Stimulated activated CD8-positive, alpha-beta memory T cell treated with anti-CD3 and anti-CD28 coated beads, Interleukin-4, amount 100 ng/mL, for 1 hour (primary cell): ENCODE measurements around the gene KRT7.
"Not testable (repeated sequence)": the region's sequence is repeated elsewhere in the genome, so short reads cannot be mapped to it uniquely, and the experiment has no call there.

Experiments used
- DNase-seq, 2 donors: peaks; one replicate each; pipeline ENCODE4 v3.0.0-alpha.2; 2020; ENCODE audit warnings: low read depth in 2 of 2, low spot score in 1 of 2

Gene KRT7

GRCh38 chr12:52229836-52230343 is 3.2 kb upstream of the KRT7 start:
- DNase-seq = no peak

GRCh38 chr12:52230364-52231281 is 2.4 kb upstream of the KRT7 start:
- no peak for DNase-seq

- no peak for DNase-seq
Measured at GRCh38 chr12:52231305-52232202, 1.5 kb upstream of the KRT7 start.

- no peak for DNase-seq
Measured at GRCh38 chr12:52232203-52232673, 805 bp upstream of the KRT7 start.

- no peak for DNase-seq
Measured at GRCh38 chr12:52233462-52234207, 592 bp downstream of the KRT7 start.

GRCh38 chr12:52234223-52234810 is 1.3 kb downstream of the KRT7 start:
- no peak for DNase-seq

- DNase-seq = no peak
Measured at GRCh38 chr12:52235001-52235764, 2.1 kb downstream of the KRT7 start.

- DNase-seq = no peak
Measured at GRCh38 chr12:52235822-52236361, 2.8 kb downstream of the KRT7 start.

- no peak for DNase-seq
Measured at GRCh38 chr12:52236386-52237050, 3.5 kb downstream of the KRT7 start.

GRCh38 chr12:52238207-52238840 is 5.3 kb downstream of the KRT7 start:
- DNase-seq = no peak

GRCh38 chr12:52238916-52239646 is 6.0 kb downstream of the KRT7 start:
- DNase-seq = no peak

- DNase-seq = no peak
Measured at GRCh38 chr12:52239767-52240166, 6.7 kb downstream of the KRT7 start.

GRCh38 chr12:52240247-52240646 is 7.2 kb downstream of the KRT7 start:
- DNase-seq = not testable (repeated sequence)

- DNase-seq = no peak
Measured at GRCh38 chr12:52241205-52241842, 8.3 kb downstream of the KRT7 start.

- no peak for DNase-seq
Measured at GRCh38 chr12:52242442-52243258, 9.6 kb downstream of the KRT7 start.

GRCh38 chr12:52243259-52243855 is 10.3 kb downstream of the KRT7 start:
- no peak for DNase-seq
